OCI-LY1 (cell line): ENCODE results near the gene MOCS2.

Experiments
- EZH2 ChIP-seq: fragments of 200-600 bp; sonication (generic), shearing (Covaris generic); IDR thresholded peaks from 2 replicates; pipeline ENCODE4 v1.8.0; 2017; ENCODE audit warnings: borderline replicate concordance, mixed run types, mild to moderate bottlenecking, antibody characterized with exemption, low read length, moderate library complexity, mixed read lengths
- TF ChIP-seq, protein P1 (sequence below): fragments of 200-600 bp; sonication (generic), shearing (Covaris generic); IDR thresholded peaks from 2 replicates; pipeline ENCODE4 v1.5.1; 2017; ENCODE audit warnings: mild to moderate bottlenecking, antibody characterized with exemption, low read length, moderate library complexity, mixed read lengths

DNA sequence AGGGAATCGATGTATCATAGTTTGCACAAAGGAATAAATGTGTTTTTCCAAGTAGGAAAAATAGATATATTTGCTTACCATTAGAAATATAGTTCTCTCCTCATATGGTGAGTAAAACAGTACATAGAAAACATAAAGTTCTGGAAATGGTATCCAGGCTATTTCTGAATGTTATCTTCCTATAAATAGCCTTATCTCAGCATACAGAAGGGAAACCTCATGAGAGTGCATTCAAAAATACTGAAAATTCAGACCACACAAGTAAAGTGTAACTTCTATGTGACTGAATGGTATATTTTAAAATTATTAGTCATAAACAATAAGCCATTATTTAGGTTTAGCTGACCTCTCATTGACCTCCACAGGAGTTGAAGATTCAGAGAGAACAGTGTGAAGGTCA lies 43.5 kb downstream of the MOCS2 start:
- TF ChIP-seq, protein P1, sequence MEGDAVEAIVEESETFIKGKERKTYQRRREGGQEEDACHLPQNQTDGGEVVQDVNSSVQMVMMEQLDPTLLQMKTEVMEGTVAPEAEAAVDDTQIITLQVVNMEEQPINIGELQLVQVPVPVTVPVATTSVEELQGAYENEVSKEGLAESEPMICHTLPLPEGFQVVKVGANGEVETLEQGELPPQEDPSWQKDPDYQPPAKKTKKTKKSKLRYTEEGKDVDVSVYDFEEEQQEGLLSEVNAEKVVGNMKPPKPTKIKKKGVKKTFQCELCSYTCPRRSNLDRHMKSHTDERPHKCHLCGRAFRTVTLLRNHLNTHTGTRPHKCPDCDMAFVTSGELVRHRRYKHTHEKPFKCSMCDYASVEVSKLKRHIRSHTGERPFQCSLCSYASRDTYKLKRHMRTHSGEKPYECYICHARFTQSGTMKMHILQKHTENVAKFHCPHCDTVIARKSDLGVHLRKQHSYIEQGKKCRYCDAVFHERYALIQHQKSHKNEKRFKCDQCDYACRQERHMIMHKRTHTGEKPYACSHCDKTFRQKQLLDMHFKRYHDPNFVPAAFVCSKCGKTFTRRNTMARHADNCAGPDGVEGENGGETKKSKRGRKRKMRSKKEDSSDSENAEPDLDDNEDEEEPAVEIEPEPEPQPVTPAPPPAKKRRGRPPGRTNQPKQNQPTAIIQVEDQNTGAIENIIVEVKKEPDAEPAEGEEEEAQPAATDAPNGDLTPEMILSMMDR, result no peak
- no peak for TF ChIP-seq EZH2
